Heart left ventricle (tissue), 13 donors: Measurements from ENCODE around the gene DCTD.

Source experiments
- CTCF ChIP-seq, 12 donors: fragments of 200-600 bp; sonication (generic) in 4 of 12; IDR thresholded peaks; one replicate each; pipeline versions ENCODE4 v1.5.0 to v1.8.0; 2018 to 2022; ENCODE audit warnings: antibody characterized with exemption in 12 of 12, mild to moderate bottlenecking in 5 of 12
- POLR2A ChIP-seq, 2 donors: fragments of 450-650 bp; IDR thresholded peaks; one replicate each; pipeline ENCODE4 v1.6.1; 2017; ENCODE audit warnings: antibody characterized with exemption in 2 of 2, mild to moderate bottlenecking in 2 of 2, moderate library complexity in 2 of 2
- donor health status: ischemic (EF 13 %, LVEDD 7.1; RV severe dilation, severe dysfunction).
- donor health status: DM: no; HTN: yes; CAD: no.
- donor health status: DM: no; HTN: no; CAD: no.
- donor health status: ischemic (EF 25% LVEDD 6.9; RV normal size, moderate dysfunction).
- donor health status: ischemic (EF 25% LVEDD 5.7; RV mildly dilated, moderate dysfunction).
- donor health status: ischemic (EF 35%, LVEDD 5.7; RV mildly dilated, moderate dysfunction).
- donor health status: nonischemic (EF 11% LVEDD 7.7; RV severe dilation, severe dysfunction).
- donor health status: DM: yes; HTN: yes; CAD: no.
- donor health status: PGD.
- donor health status: ischemic (EF 29% LVEDD 5.4; RV normal size, mild dysfunction).
- donor health status: nonischemic (EF 23%, LVEDD 6.1; RV moderate dilation, normal function).

- TF ChIP-seq CTCF (IDR thresholded peaks at IDR 0.05) (no peak), POLR2A (IDR thresholded peaks at IDR 0.05) (no peak)
Measured at GRCh38 chr4:182931691-182932345, 14.6 kb upstream of the DCTD start.
